Measurements from ENCODE around the gene IFT81. TPM values are rescaled to one million over a fixed set of nuclear protein-coding genes. Genes with fewer than 3 reads are reported as not detected.

Gene IFT81
- total RNA-seq, 1 donor from 2014 or later, result 13.1 TPM

- no peak overlapping the region for H3K27ac Mint-ChIP-seq (ENCODE audit: unreplicated experiment)
- no peak for TF ChIP-seq CTCF (IDR thresholded peaks at IDR 0.05)
- H3K9me3 Mint-ChIP-seq (ENCODE audit: unreplicated experiment), result no peaks in the 10 kb centered on the region
- no peak for DNase-seq (ENCODE audit: extremely low spot score, unreplicated experiment)
- H3K27me3 Mint-ChIP-seq (ENCODE audit: unreplicated experiment), result no peaks in the 10 kb centered on the region
- H3K4me1 Mint-ChIP-seq (ENCODE audit: unreplicated experiment), result peaks cover 26% of the 10 kb centered on the region
- no peaks in the 10 kb centered on the region for H3K36me3 Mint-ChIP-seq (ENCODE audit: unreplicated experiment)
- H3K4me3 Mint-ChIP-seq (ENCODE audit: unreplicated experiment), result no peak overlapping the region
Measured at GRCh38 chr12:110104188-110105094, 19.7 kb upstream of the IFT81 start.

- TF ChIP-seq CTCF (IDR thresholded peaks at IDR 0.05), result no peak
- DNase-seq (ENCODE audit: extremely low spot score, unreplicated experiment), result no peak
- H3K27ac Mint-ChIP-seq (ENCODE audit: unreplicated experiment), result no peak overlapping the region
Measured at GRCh38 chr12:110105159-110105558, 19.0 kb upstream of the IFT81 start.

GRCh38 chr12:110105986-110106385 lies 18.2 kb upstream of the IFT81 start:
- Mint-ChIP-seq H3K36me3 (ENCODE audit: unreplicated experiment) (no peaks in the 10 kb centered on the region), H3K4me3 (ENCODE audit: unreplicated experiment) (no peak overlapping the region), H3K4me1 (ENCODE audit: unreplicated experiment) (peaks cover 33% of the 10 kb centered on the region), H3K27ac (ENCODE audit: unreplicated experiment) (no peak overlapping the region), H3K9me3 (ENCODE audit: unreplicated experiment) (no peaks in the 10 kb centered on the region), H3K27me3 (ENCODE audit: unreplicated experiment) (no peaks in the 10 kb centered on the region)
- no peak for DNase-seq (ENCODE audit: extremely low spot score, unreplicated experiment)
- no peak for TF ChIP-seq CTCF (IDR thresholded peaks at IDR 0.05)

More at GRCh38 chr12:110105159-110105558, 19.0 kb upstream of the IFT81 start:
- H3K36me3 Mint-ChIP-seq (ENCODE audit: unreplicated experiment), result no peaks in the 10 kb centered on the region
- H3K4me3 Mint-ChIP-seq (ENCODE audit: unreplicated experiment), result no peak overlapping the region
- H3K9me3 Mint-ChIP-seq (ENCODE audit: unreplicated experiment), result no peaks in the 10 kb centered on the region
- peaks cover 33% of the 10 kb centered on the region for H3K4me1 Mint-ChIP-seq (ENCODE audit: unreplicated experiment)
- no peaks in the 10 kb centered on the region for H3K27me3 Mint-ChIP-seq (ENCODE audit: unreplicated experiment)

GRCh38 chr12:110107369-110108281 lies 16.5 kb upstream of the IFT81 start:
- DNase-seq (ENCODE audit: extremely low spot score, unreplicated experiment), result no peak

More at GRCh38 chr12:110107369-110108281, 16.5 kb upstream of the IFT81 start:
- Mint-ChIP-seq H3K4me3 (ENCODE audit: unreplicated experiment) (peak overlapping the region; percentile 15), H3K27me3 (ENCODE audit: unreplicated experiment) (no peaks in the 10 kb centered on the region), H3K27ac (ENCODE audit: unreplicated experiment) (peak overlapping the region; percentile 58), H3K36me3 (ENCODE audit: unreplicated experiment) (no peaks in the 10 kb centered on the region), H3K9me3 (ENCODE audit: unreplicated experiment) (no peaks in the 10 kb centered on the region), H3K4me1 (ENCODE audit: unreplicated experiment) (peaks cover 36% of the 10 kb centered on the region)
- TF ChIP-seq CTCF (IDR thresholded peaks at IDR 0.05), result no peak
